GM23338 (cell line): Measurements from ENCODE around the gene RIPK4. TPM values are rescaled to one million over a fixed set of nuclear protein-coding genes. Genes with fewer than 3 reads are reported as not detected.

ENCODE experiments used
- ATAC-seq: fragments of 200-7000 bp; cut with Tn5 transposase; 3 replicates; pipeline ENCODE4 v1.9.1; 2020
- DNase-seq: peaks from one replicate; pipeline ENCODE4 v3.0.0-alpha.2; 2015; ENCODE audit warnings: low spot score
- H2AFZ ChIP-seq: fragments of 200-600 bp; sonication (generic); 2 replicates; pipeline ENCODE4 v1.8.0; 2016; ENCODE audit warnings: antibody characterized with exemption, mild to moderate bottlenecking, moderate library complexity
- H3F3A ChIP-seq: fragments of 200-600 bp; sonication (generic); replicated peaks from 2 replicates; pipeline ENCODE4 v1.8.0; 2017; ENCODE audit warnings: antibody characterized with exemption, mixed run types, low read depth
- H3K27ac ChIP-seq: fragments of 200-600 bp; sonication (generic); 2 replicates; pipeline ENCODE4 v1.6.1; 2016; ENCODE audit warnings: low read depth
- H3K27me3 ChIP-seq: fragments of 200-600 bp; sonication (generic); 2 replicates; pipeline ENCODE4 v1.8.0; 2016; ENCODE audit warnings: mild to moderate bottlenecking, mixed run types, moderate library complexity; ENCODE audit not compliant: insufficient read depth
- H3K36me3 ChIP-seq: fragments of 200-600 bp; sonication (generic); 2 replicates; pipeline ENCODE4 v1.8.0; 2016; ENCODE audit warnings: mild to moderate bottlenecking; ENCODE audit not compliant: insufficient read depth
- H3K4me1 ChIP-seq: fragments of 200-600 bp; sonication (generic); 2 replicates; pipeline ENCODE4 v1.8.0; 2016; ENCODE audit warnings: mild to moderate bottlenecking, moderate library complexity; ENCODE audit not compliant: insufficient read depth
- H3K4me2 ChIP-seq: fragments of 200-600 bp; sonication (generic); 2 replicates; pipeline ENCODE4 v1.7.1; 2017; ENCODE audit warnings: mixed run types
- H3K4me3 ChIP-seq: fragments of 200-600 bp; sonication (generic); 2 replicates; pipeline ENCODE4 v1.6.1; 2016; ENCODE audit warnings: mixed run types
- H3K79me2 ChIP-seq: fragments of 200-600 bp; sonication (generic); replicated peaks from 2 replicates; pipeline ENCODE4 v1.8.0; 2017; ENCODE audit warnings: mild to moderate bottlenecking; ENCODE audit not compliant: insufficient read depth
- H3K9me2 ChIP-seq: fragments of 200-600 bp; sonication (generic); 2 replicates; pipeline ENCODE4 v1.8.0; 2017; ENCODE audit not compliant: insufficient read depth
- H4K20me1 ChIP-seq: fragments of 200-600 bp; sonication (generic); replicated peaks from 2 replicates; pipeline ENCODE4 v1.8.0; 2017; ENCODE audit warnings: mild to moderate bottlenecking; ENCODE audit not compliant: insufficient read depth
- H3K27ac Mint-ChIP-seq: 2 replicates; pipeline ENCODE4 v1.8.0; 2020; ENCODE audit warnings: inconsistent platforms, mild to moderate bottlenecking, moderate library complexity, mixed read lengths
- H3K27me3 Mint-ChIP-seq: 3 replicates; pipeline ENCODE4 v1.8.0; 2022; ENCODE audit warnings: low read depth, mild to moderate bottlenecking, moderate library complexity, mixed read lengths, inconsistent platforms; ENCODE audit not compliant: insufficient read depth, poor library complexity
- H3K36me3 Mint-ChIP-seq: 3 replicates; pipeline ENCODE4 v1.8.0; 2021; ENCODE audit warnings: low read depth, mild to moderate bottlenecking, inconsistent platforms, moderate library complexity, mixed read lengths
- H3K4me1 Mint-ChIP-seq: 3 replicates; pipeline ENCODE4 v1.8.0; 2020; ENCODE audit warnings: mild to moderate bottlenecking, inconsistent platforms, mixed read lengths
- H3K4me3 Mint-ChIP-seq: 3 replicates; pipeline ENCODE4 v1.8.0; 2021; ENCODE audit warnings: moderate library complexity, mild to moderate bottlenecking, inconsistent platforms, mixed read lengths
- H3K9me3 Mint-ChIP-seq: 3 replicates; pipeline ENCODE4 v1.8.0; 2020; ENCODE audit warnings: moderate library complexity, mild to moderate bottlenecking, inconsistent platforms, mixed read lengths
- CREB1 ChIP-seq: fragments of 250-450 bp; sonication (Bioruptor Pico); IDR thresholded peaks from 2 replicates; pipeline ENCODE4 v1.5.0; 2020; ENCODE audit warnings: low read depth, mild to moderate bottlenecking, moderate library complexity
- EZH2 ChIP-seq: fragments of 200-600 bp; sonication (generic); IDR thresholded peaks from one replicate; pipeline ENCODE4 v1.8.0; 2017; ENCODE audit warnings: antibody characterized with exemption, mild to moderate bottlenecking, low read depth; ENCODE audit not compliant: unreplicated experiment
- EZH2phosphoT487 ChIP-seq: fragments of 200-600 bp; sonication (generic); IDR thresholded peaks from one replicate; pipeline ENCODE4 v1.8.1; 2018; ENCODE audit warnings: antibody characterized with exemption; ENCODE audit not compliant: unreplicated experiment
- JUNB ChIP-seq: IDR thresholded peaks from one replicate; pipeline ENCODE4 v1.6.1; 2016; ENCODE audit warnings: antibody characterized with exemption; ENCODE audit not compliant: unreplicated experiment
- NANOG ChIP-seq: IDR thresholded peaks from 2 replicates; pipeline ENCODE4 v1.6.1; 2016; ENCODE audit warnings: antibody characterized with exemption, borderline replicate concordance
- POLR2AphosphoS5 ChIP-seq: IDR thresholded peaks from 2 replicates; pipeline ENCODE4 v1.6.1; 2016; ENCODE audit warnings: antibody characterized with exemption, low read depth
- STAT1 ChIP-seq: IDR thresholded peaks from one replicate; pipeline ENCODE4 v1.6.1; 2016; ENCODE audit warnings: antibody characterized with exemption; ENCODE audit not compliant: unreplicated experiment
- ZNF114 ChIP-seq: fragments of 250-450 bp; sonication (Bioruptor Pico); IDR thresholded peaks from 2 replicates; pipeline ENCODE4 v1.5.0; 2020; ENCODE audit warnings: mild to moderate bottlenecking, moderate library complexity
- ZNF331 ChIP-seq: fragments of 250-450 bp; sonication (Bioruptor Pico); IDR thresholded peaks from 2 replicates; pipeline ENCODE4 v1.5.0; 2020; ENCODE audit warnings: low read depth, mild to moderate bottlenecking, moderate library complexity
- polyA plus RNA-seq: library from polyadenylated mRNA; unstranded; fragments of >200 nt; fragmentation: Nextera tagmentation; extraction: Ambion mirVana; gene quantifications from 2 replicates; pipeline ENCODE4 v1.2.1, GENCODE V29; 2016
- total RNA-seq: library from RNA; depleted of rRNA; stranded (reverse); fragments of >200 nt; shearing (Covaris generic); gene quantifications from 2 replicates; pipeline ENCODE4 v1.2.3, GENCODE V29; 2014
- TF ChIP-seq, protein P1 (sequence below): IDR thresholded peaks from one replicate; pipeline ENCODE4 v1.6.1; 2018; ENCODE audit warnings: antibody characterized with exemption; ENCODE audit not compliant: unreplicated experiment
- TF ChIP-seq, protein P2 (sequence below): IDR thresholded peaks from 2 replicates; pipeline ENCODE4 v1.6.1; 2016; ENCODE audit warnings: antibody characterized with exemption
- TF ChIP-seq, protein P3 (sequence below), 2 experiments: fragments of 200-600 bp in 1 of 2; sonication (generic) in 1 of 2; conservative IDR thresholded peaks; 2 replicates each; pipeline versions ENCODE4 v1.5.1 to v1.6.1; 2016 to 2017; ENCODE audit warnings: antibody characterized with exemption in 2 of 2, low read depth in 2 of 2, mild to moderate bottlenecking in 2 of 2, moderate library complexity in 1 of 2

RIPK4 gene
- total and polyA plus RNA-seq, 2 experiments from 2014 or later, result 2.5 to 9.9 TPM

DNA sequence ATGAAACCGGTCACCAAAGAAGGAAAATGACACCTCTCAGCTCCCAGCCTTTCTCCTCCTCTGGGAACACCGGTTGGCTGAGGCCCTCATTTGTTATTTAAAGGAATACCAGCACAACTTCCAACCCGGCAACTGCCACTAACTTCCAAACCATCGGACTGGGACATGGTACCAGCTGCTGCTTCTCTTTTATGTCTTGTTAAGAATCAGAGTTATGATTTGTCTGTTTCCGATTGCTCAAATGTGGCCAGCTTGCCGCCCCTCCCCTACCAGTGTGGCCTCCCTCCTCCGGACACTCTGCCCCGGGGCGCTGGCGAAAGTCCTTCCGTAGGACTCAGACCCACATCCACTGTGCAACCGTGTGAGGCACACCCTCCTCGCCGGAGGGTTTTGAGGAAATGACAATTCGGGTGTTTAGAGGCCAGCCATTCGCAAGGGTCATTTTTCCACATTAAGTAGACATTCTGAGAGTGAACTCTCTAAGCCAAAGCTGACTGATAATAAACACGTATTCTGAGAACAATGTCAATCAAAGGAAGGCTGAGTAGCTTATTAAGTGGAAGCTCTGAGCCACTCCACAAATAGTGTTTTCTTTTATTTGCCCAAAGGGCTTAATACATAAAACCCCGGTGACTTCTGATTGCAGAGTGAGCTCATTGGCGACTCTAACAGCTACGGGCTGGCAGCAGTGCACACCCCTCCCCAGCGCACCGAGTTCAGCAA, 5.5 kb downstream of the RIPK4 start (continued):
- TF ChIP-seq, protein P1, sequence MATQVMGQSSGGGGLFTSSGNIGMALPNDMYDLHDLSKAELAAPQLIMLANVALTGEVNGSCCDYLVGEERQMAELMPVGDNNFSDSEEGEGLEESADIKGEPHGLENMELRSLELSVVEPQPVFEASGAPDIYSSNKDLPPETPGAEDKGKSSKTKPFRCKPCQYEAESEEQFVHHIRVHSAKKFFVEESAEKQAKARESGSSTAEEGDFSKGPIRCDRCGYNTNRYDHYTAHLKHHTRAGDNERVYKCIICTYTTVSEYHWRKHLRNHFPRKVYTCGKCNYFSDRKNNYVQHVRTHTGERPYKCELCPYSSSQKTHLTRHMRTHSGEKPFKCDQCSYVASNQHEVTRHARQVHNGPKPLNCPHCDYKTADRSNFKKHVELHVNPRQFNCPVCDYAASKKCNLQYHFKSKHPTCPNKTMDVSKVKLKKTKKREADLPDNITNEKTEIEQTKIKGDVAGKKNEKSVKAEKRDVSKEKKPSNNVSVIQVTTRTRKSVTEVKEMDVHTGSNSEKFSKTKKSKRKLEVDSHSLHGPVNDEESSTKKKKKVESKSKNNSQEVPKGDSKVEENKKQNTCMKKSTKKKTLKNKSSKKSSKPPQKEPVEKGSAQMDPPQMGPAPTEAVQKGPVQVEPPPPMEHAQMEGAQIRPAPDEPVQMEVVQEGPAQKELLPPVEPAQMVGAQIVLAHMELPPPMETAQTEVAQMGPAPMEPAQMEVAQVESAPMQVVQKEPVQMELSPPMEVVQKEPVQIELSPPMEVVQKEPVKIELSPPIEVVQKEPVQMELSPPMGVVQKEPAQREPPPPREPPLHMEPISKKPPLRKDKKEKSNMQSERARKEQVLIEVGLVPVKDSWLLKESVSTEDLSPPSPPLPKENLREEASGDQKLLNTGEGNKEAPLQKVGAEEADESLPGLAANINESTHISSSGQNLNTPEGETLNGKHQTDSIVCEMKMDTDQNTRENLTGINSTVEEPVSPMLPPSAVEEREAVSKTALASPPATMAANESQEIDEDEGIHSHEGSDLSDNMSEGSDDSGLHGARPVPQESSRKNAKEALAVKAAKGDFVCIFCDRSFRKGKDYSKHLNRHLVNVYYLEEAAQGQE, result no peak
- TF ChIP-seq CREB1 (CRISPR knock-in tag), result no peak
- TF ChIP-seq ZNF331 (CRISPR knock-in tag), result no peak
- TF ChIP-seq EZH2phosphoT487, result no peak
- no peak for TF ChIP-seq JUNB
- TF ChIP-seq NANOG, result no peak
- TF ChIP-seq, protein P2, sequence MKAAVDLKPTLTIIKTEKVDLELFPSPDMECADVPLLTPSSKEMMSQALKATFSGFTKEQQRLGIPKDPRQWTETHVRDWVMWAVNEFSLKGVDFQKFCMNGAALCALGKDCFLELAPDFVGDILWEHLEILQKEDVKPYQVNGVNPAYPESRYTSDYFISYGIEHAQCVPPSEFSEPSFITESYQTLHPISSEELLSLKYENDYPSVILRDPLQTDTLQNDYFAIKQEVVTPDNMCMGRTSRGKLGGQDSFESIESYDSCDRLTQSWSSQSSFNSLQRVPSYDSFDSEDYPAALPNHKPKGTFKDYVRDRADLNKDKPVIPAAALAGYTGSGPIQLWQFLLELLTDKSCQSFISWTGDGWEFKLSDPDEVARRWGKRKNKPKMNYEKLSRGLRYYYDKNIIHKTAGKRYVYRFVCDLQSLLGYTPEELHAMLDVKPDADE, result no peak

DNA sequence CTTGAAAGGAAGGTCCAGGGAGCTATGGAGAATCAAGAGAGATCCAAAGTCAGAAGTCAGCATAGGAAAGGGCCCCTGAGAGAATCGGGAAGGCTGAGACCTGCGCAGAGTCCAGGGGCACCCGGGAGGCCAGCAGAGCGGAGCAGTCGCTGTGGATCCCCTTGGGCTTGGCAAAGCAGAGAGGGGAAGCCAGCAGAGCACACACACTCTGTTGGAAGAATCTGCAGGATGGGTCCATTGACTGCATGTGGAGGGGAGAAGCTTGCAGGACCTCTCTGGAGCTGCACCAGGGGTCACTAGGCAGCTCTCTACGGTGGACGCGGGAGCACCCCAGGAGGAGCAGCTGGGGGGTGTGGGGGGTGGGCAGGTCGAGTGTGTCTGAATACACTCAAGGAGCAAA, 6.4 kb downstream of the RIPK4 start:
- Histone ChIP-seq H3K4me1 (peaks cover 55% of the 10 kb centered on the region), H3K27me3 (peaks cover 54% of the 10 kb centered on the region), H3F3A (peaks cover 3% of the 10 kb centered on the region; the same call in 1 of the 2 replicates), H3K4me3 (peak overlapping the region; percentile 57), H3K27ac (no peak overlapping the region), H4K20me1 (peaks cover 20% of the 10 kb centered on the region), H3K36me3 (no peaks in the 10 kb centered on the region; the same call in 1 of the 2 replicates), H3K79me2 (peaks cover 51% of the 10 kb centered on the region), H3K4me2 (peak overlapping the region; percentile 93), H3K9me2 (no peaks in the 10 kb centered on the region), H2AFZ (no peak overlapping the region)
- Mint-ChIP-seq H3K27ac (no peak overlapping the region), H3K4me1 (peaks cover 61% of the 10 kb centered on the region), H3K4me3 (peak overlapping the region; percentile 78), H3K27me3 (peaks cover 58% of the 10 kb centered on the region), H3K36me3 (peaks cover 13% of the 10 kb centered on the region), H3K9me3 (no peaks in the 10 kb centered on the region; the same call in 2 of the 3 replicates)
- ATAC-seq, result no peak
- no peak for DNase-seq
- no peak for TF ChIP-seq ZNF114 (CRISPR knock-in tag)
- TF ChIP-seq CREB1 (CRISPR knock-in tag), result no peak
- TF ChIP-seq, protein P3, sequence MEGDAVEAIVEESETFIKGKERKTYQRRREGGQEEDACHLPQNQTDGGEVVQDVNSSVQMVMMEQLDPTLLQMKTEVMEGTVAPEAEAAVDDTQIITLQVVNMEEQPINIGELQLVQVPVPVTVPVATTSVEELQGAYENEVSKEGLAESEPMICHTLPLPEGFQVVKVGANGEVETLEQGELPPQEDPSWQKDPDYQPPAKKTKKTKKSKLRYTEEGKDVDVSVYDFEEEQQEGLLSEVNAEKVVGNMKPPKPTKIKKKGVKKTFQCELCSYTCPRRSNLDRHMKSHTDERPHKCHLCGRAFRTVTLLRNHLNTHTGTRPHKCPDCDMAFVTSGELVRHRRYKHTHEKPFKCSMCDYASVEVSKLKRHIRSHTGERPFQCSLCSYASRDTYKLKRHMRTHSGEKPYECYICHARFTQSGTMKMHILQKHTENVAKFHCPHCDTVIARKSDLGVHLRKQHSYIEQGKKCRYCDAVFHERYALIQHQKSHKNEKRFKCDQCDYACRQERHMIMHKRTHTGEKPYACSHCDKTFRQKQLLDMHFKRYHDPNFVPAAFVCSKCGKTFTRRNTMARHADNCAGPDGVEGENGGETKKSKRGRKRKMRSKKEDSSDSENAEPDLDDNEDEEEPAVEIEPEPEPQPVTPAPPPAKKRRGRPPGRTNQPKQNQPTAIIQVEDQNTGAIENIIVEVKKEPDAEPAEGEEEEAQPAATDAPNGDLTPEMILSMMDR (conservative IDR thresholded peaks at IDR 0.05; ENCODE audit: low read depth in 2 of 2), result no peak
- no peak for TF ChIP-seq JUNB
- TF ChIP-seq POLR2AphosphoS5, result no peak
- TF ChIP-seq STAT1, result no peak
- TF ChIP-seq, protein P1, result no peak
- TF ChIP-seq EZH2phosphoT487, result no peak
- TF ChIP-seq, protein P2, result no peak
- no peak for TF ChIP-seq EZH2
- no peak for TF ChIP-seq ZNF331 (CRISPR knock-in tag)
- TF ChIP-seq NANOG, result no peak
